Colonic mucosa (tissue), 4 donors: Measurements from ENCODE around the gene POLRMT. TPM values are rescaled to one million over a fixed set of nuclear protein-coding genes. Genes with fewer than 3 reads are reported as not detected.
"Not testable (repeated sequence)": the region's sequence is repeated elsewhere in the genome, so short reads cannot be mapped to it uniquely, and the experiment has no call there.

ENCODE experiments used
- DNase-seq: peaks from one replicate; pipeline ENCODE4 v3.0.0-alpha.2; 2020
- H3K27ac ChIP-seq: fragments of 200-600 bp; one replicate; pipeline ENCODE4 v1.8.0; 2021
- H3K27me3 ChIP-seq: fragments of 200-600 bp; one replicate; pipeline ENCODE4 v1.8.0; 2021
- H3K36me3 ChIP-seq: fragments of 200-600 bp; one replicate; pipeline ENCODE4 v1.8.0; 2021
- H3K4me1 ChIP-seq: fragments of 200-600 bp; one replicate; pipeline ENCODE4 v1.8.0; 2021; ENCODE audit warnings: mild to moderate bottlenecking
- H3K4me3 ChIP-seq: fragments of 200-600 bp; one replicate; pipeline ENCODE4 v1.8.0; 2021
- H3K9ac ChIP-seq, 2 donors: one replicate each; pipeline ENCODE4 v1.7.0; 2013; ENCODE audit warnings: control low read depth in 2 of 2, low read depth in 2 of 2, low read length in 2 of 2
- H3K9me3 ChIP-seq: fragments of 200-600 bp; one replicate; pipeline ENCODE4 v1.8.0; 2021
- CTCF ChIP-seq: fragments of 200-600 bp; IDR thresholded peaks from one replicate; pipeline ENCODE4 v1.8.0; 2022; ENCODE audit warnings: antibody characterized with exemption, mild to moderate bottlenecking
- intact Hi-C: fragments of 100-400 bp; cut with DNase I; formaldehyde crosslinking; loops from one replicate; pipeline ENCODE4 v1.14.1; 2022
- total RNA-seq, 2 donors: library from RNA; stranded (reverse); fragmentation: NEBNext Ultra II Directional in 1 of 2; extraction: Animal tissue kit (Norgen Biotek cat#: 25700) in 1 of 2; gene quantifications; one replicate each; pipeline ENCODE4 v1.2.1, GENCODE V29; 2021
- donor health status: healthy.
- donor health status: DM: no; HTN: no; CAD: no.
- donor health status: DM: no; HTN: no; CAD: no.

POLRMT gene
- total RNA-seq, 2 donors from 2014 or later: 50.2 to 77.3 TPM

GRCh38 chr19:623974-624373 lies 9.4 kb downstream of the POLRMT start:
- Histone ChIP-seq H3K9me3 (no peaks in the 10 kb centered on the region), H3K9ac (no peak overlapping the region), H3K4me3 (no peak overlapping the region), H3K4me1 (no peaks in the 10 kb centered on the region), H3K27ac (no peak overlapping the region), H3K36me3 (peaks cover 13% of the 10 kb centered on the region), H3K27me3 (no peaks in the 10 kb centered on the region)
- intact Hi-C loops: no loop called here
- DNase-seq: no peak
- TF ChIP-seq CTCF: no peak

GRCh38 chr19:623175-623916 lies 10.0 kb downstream of the POLRMT start:
- peaks cover 13% of the 10 kb centered on the region for H3K36me3 ChIP-seq
- no peak for TF ChIP-seq CTCF
- H3K4me3 ChIP-seq: no peak overlapping the region
- no peaks in the 10 kb centered on the region for H3K27me3 ChIP-seq
- intact Hi-C loops: no loop called here
- H3K9me3 ChIP-seq: no peaks in the 10 kb centered on the region
- H3K4me1 ChIP-seq: no peaks in the 10 kb centered on the region
- no peak overlapping the region for H3K27ac ChIP-seq
- H3K9ac ChIP-seq: no peak overlapping the region
- DNase-seq: no peak

- H3K27ac ChIP-seq: no peak overlapping the region
- no peaks in the 10 kb centered on the region for H3K4me1 ChIP-seq
- no peak overlapping the region for H3K4me3 ChIP-seq
- no peak for TF ChIP-seq CTCF
- peaks cover 13% of the 10 kb centered on the region for H3K36me3 ChIP-seq
- intact Hi-C loops: no loop called here
- H3K9me3 ChIP-seq: no peaks in the 10 kb centered on the region
- DNase-seq: no peak
- H3K9ac ChIP-seq: no peak overlapping the region
- H3K27me3 ChIP-seq: no peaks in the 10 kb centered on the region
These were observed 10.7 kb downstream of the POLRMT start for GRCh38 chr19:622666-623065.

GRCh38 chr19:621819-622218 lies 11.5 kb downstream of the POLRMT start:
- Histone ChIP-seq H3K27ac (no peak overlapping the region), H3K9ac (no peak overlapping the region), H3K9me3 (no peaks in the 10 kb centered on the region), H3K4me3 (no peak overlapping the region), H3K36me3 (peaks cover 13% of the 10 kb centered on the region), H3K27me3 (no peaks in the 10 kb centered on the region), H3K4me1 (no peaks in the 10 kb centered on the region)
- intact Hi-C loops: no loop called here
- TF ChIP-seq CTCF: no peak
- DNase-seq: no peak

GRCh38 chr19:621191-621590 lies 12.1 kb downstream of the POLRMT start:
- H3K4me3 ChIP-seq, intact Hi-C loops, DNase-seq, H3K9ac ChIP-seq, H3K4me1 ChIP-seq, H3K9me3 ChIP-seq, H3K27ac ChIP-seq, H3K27me3 ChIP-seq: not testable (repeated sequence)
- H3K36me3 ChIP-seq: peaks cover 13% of the 10 kb centered on the region

- Histone ChIP-seq H3K27me3 (peaks cover 4% of the 10 kb centered on the region), H3K9ac (no peak overlapping the region), H3K4me1 (no peaks in the 10 kb centered on the region), H3K9me3 (no peaks in the 10 kb centered on the region), H3K27ac (no peak overlapping the region), H3K4me3 (no peak overlapping the region), H3K36me3 (peaks cover 13% of the 10 kb centered on the region)
- intact Hi-C loops: no loop called here
- TF ChIP-seq CTCF: no peak
- no peak for DNase-seq
These were observed 13.0 kb downstream of the POLRMT start for GRCh38 chr19:620166-620862.
